ENCODE data around the gene CALM3.
"Not testable (repeated sequence)": the region's sequence is repeated elsewhere in the genome, so short reads cannot be mapped to it uniquely, and the experiment has no call there.

The CALM3 gene

DNA sequence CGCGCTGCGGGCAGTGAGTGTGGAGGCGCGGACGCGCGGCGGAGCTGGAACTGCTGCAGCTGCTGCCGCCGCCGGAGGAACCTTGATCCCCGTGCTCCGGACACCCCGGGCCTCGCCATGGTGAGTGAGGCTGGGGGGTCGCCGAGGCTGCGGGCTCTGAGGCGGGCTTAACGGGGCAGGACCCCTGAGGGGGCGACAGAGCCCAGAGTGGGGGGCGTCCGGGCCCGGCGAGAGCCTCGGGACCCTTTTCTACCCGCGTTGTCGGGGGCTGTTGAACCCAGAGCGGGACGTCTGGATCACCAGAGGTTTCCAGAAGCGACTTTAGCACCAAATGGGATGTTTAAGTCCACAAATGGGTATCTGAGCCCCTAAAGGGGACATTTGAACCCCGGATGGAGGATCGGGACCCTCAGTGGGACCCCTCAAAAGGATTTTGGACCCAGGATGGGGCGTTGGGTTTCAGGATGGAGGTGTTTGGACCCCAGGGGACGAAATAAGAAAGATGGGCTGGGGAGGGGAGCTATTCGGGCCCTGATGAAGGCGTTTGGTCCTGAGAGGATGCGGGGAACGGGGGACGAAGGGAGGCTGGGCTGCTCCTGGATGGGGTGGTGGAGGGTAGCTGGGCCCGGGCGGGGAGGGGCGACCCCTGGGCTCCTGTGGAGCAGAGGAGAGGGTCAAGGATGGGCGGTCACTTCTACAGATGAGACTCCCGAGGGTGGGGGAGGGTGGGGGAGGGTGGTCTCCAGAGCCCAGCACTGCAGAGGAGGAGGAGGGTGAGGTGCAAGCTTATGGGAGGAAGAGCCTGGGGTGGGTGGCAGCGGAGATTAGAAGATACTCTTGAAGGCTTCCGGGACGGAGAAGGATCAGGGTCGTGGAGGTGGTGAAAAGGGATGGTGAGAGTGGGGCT lies at the start of gene CALM3:
CALM3 (plus strand) TSS at position 13 of the 907 bp plus-strand sequence; CDS start at position 118, 105 bp downstream.
- DNase-seq = no peak

GRCh38 chr19:46552891-46553290 lies 48.2 kb upstream of the CALM3 start:
- no peak for DNase-seq

- no peak for DNase-seq
Measured at GRCh38 chr19:46554161-46554560, 47.0 kb upstream of the CALM3 start.

GRCh38 chr19:46555628-46556280 lies 45.4 kb upstream of the CALM3 start:
- DNase-seq = no peak

GRCh38 chr19:46556471-46556870 lies 44.7 kb upstream of the CALM3 start:
- not testable (repeated sequence) for DNase-seq

DNA sequence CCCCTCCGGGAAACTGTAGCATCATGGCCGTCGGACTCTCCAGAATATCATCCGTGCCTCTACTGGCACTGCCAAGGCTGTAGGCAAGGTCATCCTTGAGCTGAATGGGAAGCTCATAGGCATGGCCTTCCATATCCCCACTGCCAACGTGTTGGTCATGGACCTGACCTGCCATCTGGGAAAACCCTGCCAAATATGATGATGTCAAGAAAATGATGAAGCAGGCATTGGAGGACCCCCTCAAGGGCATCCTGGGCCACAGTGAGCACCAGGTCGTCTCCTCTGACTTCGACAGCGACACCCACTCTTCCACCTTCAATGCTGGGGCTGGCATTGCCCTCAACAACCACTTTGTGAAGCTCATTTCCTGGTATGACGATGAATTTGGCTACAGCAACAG lies 41.9 kb upstream of the CALM3 start:
- DNase-seq = no peak

DNA sequence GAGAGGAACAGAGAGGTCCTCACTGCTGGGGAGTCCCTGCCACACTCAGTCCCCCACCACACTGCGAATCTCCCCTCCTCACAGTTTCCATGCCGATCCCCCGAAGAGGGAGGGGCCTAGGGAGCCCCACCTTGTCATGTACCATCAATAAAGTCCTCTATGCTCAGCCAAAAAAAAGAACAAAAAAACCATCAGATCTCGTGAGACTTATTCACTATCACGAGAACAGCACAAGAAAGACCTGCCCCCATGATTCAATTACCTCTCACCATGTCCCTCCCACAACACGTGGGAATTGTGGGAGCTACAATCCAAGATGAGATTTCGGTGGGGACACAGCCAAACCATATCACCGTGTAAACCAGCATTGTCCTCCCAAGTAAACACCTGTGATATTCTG lies 41.5 kb upstream of the CALM3 start:
- DNase-seq = not testable (repeated sequence)

DNA sequence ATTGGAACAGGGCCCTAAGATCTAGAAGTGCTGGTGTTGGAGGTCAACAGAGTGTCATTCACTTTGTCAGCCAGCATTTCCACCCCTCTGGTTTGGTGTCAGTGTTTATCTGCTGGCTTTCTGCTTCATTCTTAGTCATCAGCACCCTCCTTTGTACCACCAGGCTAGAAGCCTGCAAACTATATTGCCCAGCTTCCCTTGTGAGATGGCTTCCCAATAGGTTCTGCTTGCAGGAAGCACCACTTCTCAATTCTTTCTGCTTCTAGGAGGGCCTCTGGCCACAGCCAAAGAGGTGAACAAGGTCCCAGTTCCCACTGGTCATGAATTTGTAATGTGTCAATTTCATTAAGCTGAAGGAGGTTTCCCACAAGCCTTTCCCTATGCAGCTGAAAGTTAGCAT lies 36.4 kb upstream of the CALM3 start:
- no peak for DNase-seq

DNA sequence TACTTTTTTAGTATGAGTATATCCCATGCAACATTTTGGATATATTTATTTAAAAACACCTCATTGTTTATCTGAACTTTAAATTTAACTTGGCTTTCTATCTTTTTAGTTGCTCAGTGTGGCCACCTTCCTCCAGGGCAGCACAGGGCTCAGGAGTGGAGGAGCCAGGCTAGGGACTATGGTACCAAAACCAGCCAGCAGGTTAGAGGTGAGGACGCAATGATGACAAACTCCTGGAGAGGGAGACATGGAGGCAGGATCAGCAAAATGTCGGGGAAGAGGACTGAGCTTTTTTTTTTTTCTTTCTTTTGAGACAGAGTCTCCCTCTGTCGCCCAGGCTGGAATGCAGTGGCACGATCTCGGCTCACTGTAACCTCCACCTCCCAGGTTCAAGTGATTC lies 29.6 kb upstream of the CALM3 start:
- no peak for DNase-seq

DNA sequence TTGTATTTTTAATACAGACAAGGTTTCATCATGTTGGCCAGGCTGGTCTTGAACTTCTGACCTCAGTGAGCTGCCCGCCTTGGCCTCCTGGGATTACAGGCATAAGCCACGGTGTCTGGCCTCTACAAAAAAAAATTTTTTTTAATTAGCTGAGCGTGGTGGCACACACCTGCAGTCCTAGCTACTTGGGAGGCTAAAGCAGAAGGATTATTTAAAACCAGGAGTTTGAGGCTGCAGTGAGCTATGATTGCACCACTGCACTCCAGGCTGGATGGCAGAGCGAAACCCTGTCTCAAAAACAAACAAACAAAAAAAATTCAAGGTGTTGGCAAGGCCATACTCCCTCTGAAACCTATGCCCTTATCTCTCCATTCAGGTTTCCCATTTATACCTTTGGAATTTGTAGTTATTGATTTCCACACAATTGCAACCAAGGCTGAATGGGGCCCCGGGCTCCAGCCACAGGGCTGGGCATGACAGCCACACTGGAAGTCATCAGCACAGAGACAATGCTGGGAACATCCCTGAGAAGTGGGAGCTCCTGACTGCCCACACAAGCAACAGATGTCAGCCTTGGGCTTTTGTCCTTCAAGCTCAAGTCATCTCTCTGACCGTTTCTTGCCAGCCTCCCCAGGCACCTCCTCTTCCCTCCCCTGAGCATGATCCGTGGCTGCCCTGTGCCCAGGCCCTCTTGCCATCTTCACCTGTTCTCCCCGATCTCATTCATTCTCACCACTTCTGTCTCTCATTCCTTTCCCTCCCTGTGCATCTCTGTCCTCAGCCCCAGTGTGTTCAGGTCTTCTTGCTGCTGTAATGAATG lies 27.2 kb upstream of the CALM3 start:
- DNase-seq = no peak

GRCh38 chr19:46574533-46574932 lies 26.6 kb upstream of the CALM3 start:
- no peak for DNase-seq

GRCh38 chr19:46578450-46578849 lies 22.7 kb upstream of the CALM3 start:
- no peak for DNase-seq

- DNase-seq = no peak
Measured at GRCh38 chr19:46579361-46579879, 21.7 kb upstream of the CALM3 start.

GRCh38 chr19:46580247-46580646 lies 20.9 kb upstream of the CALM3 start:
- DNase-seq = no peak

- DNase-seq = no peak
Measured at GRCh38 chr19:46585539-46585938, 15.6 kb upstream of the CALM3 start.

- no peak for DNase-seq
Measured at GRCh38 chr19:46586294-46586693, 14.8 kb upstream of the CALM3 start.

GRCh38 chr19:46587861-46588260 lies 13.3 kb upstream of the CALM3 start:
- no peak for DNase-seq

DNA sequence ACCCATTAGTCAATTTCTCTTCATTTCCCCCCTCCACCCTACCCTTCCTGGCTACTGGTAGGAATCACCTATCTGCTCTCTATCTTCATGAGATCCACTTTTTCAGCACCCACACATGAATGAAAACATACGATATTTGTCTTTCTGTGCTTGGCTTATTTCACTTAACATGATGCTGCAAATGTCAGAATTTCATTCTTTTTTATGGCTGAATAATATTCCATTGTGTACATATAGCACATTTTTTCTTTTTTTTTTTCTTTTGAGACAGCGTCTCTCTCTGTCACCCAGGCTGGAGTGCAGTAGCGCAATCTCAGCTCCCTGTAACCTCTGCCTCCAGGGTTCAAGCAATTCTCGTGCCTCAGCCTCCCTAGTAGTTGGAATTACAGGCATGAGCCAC lies 9.9 kb upstream of the CALM3 start:
- DNase-seq = no peak

- no peak for DNase-seq
Measured at GRCh38 chr19:46591870-46592269, 9.3 kb upstream of the CALM3 start.

GRCh38 chr19:46596008-46596407 lies 5.1 kb upstream of the CALM3 start:
- no peak for DNase-seq

DNA sequence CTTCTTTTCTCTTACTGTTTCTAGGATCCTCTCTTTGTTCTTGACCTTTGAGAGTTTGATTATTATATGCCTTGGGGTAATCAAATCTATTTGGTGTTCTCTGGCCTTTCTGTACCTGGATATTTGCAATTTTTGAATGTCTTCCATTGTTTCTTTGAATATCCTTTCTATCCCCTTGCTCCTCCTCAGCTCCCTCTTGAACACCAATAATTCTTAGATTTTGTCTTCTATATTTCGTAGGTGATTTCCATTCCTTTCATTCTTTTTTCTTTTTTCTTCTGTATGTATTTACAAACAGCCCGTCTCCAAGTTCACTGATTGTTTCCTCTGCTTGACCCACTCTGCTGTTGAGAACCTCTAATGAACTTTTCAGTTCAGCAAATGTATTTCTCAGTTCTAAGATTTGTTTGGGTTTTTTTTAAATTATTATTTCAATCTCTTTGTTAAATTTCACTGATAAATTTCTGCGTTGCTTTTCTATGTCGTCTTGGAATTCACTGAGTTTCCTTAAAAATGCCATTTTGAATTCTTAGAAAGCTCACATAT lies 2.7 kb upstream of the CALM3 start:
- no peak for DNase-seq

- no peak for DNase-seq
Measured at GRCh38 chr19:46599716-46600373, 1.3 kb upstream of the CALM3 start.

All from amniotic stem cell (primary cell).